Fibroblast of the conjunctiva (primary cell): ENCODE results near the gene LTK.

Experiments used
- DNase-seq: peaks from one replicate; pipeline ENCODE4 v3.0.0-alpha.2; 2010; ENCODE audit warnings: low read depth

Gene LTK

DNA sequence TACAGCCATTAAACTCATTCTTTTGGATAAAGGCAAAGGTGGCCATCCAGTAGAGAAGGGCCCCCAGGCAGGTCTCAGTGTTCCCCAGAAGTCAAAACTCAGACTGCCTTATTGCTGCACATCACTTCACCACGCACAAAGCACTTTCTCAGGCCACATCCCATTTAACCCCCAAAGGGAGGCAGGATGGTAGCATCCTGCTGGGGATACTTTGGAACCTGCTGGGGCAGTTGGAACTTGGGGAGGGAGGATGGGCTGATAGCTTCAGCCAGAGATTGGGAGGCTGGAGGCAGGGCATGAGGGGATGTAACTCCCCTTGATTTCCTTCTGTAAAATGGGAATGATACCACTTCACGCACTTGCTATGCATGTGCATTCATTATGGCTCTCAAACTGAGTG lies 15.0 kb downstream of the LTK start:
- no peak for DNase-seq

DNA sequence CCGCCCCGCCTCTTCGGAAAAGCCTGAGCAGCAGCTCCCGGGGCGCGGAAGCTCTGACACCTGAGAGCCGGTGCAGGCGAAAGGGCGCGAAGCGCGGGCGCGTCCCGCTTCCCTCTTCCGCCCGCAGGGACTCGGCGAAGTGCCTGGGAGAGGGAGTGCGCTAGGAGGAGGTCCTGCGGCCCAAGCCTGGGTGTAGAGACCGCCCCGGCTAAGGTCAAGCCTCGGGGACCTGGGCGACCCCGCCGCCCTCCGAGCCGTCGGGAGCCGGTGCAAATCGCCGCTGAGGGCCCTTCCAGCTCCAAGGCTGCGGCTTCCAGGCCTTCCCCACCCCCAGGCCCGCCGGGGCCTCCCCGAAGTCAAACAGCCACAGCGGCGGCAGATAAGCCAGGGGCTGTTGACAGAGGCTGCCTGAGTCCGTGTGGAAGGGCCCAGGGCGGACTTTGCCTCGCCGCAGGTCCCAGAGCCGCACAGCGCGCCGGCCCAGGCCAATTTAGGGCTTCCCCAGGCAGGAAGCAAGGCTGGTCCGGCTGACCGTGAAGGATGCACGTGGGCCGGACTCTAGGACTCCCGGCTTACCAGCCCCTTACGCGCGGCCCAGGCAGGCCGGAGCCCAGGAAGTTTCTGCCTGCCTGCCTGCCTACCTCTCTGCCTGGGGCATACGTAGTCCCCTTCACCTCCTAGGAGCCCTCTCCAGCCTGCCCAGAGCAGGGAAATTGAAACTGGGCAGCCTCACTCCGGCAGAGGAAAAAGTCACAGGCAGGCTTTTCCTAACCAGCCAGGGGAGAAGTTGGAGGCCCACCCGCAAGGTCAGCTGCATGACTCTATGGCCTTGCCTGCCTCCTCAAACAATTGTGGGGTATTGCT lies 17.7 kb downstream of the LTK start:
- no peak for DNase-seq

DNA sequence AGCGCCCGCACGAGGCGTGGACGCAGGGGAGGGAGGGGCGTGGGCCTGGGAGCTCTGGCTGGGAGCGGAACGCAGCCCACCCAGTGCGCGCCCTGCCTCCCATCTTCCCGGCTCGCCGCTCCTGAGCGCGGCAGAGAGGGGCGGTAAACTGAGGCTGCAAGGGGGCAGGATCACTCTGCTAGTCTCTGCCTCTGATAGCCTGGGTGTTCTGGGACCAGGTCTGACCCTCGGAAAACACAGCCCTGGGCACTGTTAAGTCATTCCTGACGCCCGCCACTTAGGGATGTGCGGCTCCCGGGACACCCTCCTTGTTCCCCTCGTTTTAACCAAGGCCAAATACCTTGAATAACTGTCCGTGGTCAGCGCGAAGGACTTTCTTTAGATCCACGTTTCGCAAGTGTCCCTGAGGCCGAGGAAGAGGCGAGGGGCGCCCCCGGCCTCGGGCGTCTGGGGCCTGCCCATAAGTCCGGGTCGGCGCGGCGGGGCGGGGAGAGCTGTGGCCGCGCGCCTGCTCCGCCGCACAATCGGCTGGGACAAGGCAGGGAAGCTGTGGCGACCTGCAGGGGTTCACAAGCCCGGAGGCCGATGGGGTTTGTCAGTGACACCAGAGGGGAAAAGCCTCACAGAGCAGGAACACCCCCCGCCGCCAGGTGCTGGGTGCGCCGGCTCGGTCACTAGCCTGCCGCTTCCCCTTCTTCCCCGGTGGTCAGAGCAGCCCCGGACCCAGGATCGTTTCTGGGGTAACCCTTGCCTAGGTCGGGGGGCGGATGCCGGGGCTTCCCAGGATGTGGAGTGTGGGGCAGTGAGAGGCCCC lies 18.5 kb downstream of the LTK start:
- DNase-seq = no peak

GRCh38 chr15:41494190-41494921 lies 19.3 kb downstream of the LTK start:
- no peak for DNase-seq

DNA sequence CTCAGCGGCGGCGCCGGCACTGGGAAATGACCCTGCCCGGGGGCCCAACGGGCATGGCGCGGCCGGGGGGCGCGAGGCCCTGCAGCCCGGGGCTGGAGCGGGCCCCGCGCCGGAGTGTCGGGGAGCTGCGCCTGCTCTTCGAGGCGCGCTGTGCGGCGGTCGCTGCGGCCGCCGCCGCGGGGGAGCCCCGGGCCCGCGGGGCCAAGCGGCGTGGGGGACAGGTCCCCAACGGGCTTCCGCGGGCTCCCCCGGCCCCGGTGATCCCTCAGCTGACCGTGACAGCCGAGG lies 19.8 kb downstream of the LTK start:
- no peak for DNase-seq

DNA sequence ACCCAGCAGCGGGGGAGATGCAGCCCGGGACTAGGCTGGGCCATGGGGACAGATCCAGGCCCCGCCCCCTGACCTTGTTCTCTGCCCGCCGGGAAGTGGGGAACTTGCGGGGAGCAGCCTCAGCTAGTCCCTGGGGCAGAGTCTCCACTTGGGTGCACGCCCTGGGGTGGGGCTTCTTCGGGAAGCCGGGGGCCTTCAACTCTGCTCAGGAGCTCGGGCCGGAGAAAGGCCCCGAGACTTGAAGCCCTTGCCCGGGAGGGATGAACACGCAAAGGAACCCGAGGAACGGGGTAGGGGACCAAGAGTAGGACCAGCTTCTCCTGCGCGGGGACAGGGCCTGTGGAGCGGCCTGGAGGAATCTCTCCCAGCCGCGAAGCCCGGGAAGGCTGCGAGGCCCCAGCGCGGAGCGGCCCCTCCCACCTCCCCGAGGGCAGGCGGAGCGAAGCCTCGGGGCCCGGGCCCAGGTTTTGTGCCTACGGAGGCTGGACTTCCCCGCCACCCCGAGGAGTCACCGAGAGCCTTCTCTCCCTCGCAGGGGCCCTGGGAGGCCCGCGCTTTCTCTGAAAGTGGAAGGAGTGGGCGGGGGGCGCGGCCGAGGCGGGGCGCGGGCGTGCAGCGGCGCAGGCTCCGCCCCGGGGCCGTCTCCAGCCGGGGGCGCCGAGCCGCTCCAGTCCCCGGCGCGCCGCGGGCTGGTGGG lies 20.3 kb downstream of the LTK start, which contains the start of gene ITPKA:
Gene ITPKA (plus strand): TSS at position 670 of the 697 bp plus-strand sequence. CDS start 54 bp downstream, outside the sequence.
- DNase-seq = peak; percentile 38

GRCh38 chr15:41492597-41493204 lies 20.9 kb downstream of the LTK start:
- no peak for DNase-seq

DNA sequence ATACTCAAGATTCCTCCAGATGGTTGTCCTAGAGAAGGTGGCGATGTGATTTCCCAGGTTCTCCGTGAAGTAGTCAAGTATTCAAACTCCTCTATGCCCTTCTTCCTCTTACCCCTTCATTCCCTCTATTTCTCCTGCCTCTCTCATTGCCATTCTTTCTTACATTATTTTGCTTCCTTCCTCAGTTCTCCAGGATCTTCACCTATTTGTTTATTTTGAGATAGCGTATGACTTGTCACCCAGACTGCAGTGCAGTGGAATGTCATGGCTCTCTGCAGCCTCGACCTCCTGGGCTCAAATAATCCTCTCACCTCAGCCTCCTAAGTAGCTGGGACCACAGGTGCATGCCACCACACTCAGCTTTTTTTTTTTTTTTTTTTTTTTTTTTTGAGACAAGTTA lies 21.7 kb downstream of the LTK start:
- no peak for DNase-seq

DNA sequence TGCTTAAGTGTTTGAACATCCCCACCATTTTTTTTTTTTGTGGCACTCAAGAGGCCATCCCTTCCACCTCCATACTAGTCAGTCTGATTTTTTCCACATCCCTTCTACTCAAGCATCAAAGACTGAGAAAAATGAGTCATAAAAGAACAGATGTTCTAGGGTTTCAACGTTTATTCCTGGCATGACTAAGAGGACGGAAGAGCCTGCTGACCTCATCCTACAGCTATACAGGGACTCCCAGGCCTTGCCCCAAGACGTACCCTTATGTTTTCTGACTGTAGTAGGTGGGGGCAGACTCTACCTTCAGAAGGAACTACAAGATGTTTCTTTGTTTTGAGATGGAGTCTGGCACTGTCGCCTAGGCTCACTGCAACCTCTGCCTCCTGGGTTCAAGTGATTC lies 23.3 kb downstream of the LTK start:
- peak; percentile 91 for DNase-seq

- DNase-seq = no peak
Measured at GRCh38 chr15:41489641-41490040, 24.0 kb downstream of the LTK start.

DNA sequence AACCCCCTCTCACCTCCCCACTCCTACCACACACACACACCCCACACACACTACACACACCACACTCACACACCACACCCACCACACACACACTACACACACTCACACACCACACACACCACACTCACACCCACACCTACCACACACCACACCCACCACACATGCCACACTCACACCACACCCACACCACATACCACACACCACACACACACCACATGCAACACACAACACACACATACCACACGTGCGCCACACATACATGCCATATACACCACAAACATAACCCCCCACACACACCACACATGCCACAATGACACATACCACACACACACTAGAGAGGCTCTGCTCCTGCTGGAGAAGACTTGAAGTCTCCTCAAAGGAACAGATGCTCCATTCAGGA lies 25.8 kb downstream of the LTK start:
- DNase-seq = no peak

DNA sequence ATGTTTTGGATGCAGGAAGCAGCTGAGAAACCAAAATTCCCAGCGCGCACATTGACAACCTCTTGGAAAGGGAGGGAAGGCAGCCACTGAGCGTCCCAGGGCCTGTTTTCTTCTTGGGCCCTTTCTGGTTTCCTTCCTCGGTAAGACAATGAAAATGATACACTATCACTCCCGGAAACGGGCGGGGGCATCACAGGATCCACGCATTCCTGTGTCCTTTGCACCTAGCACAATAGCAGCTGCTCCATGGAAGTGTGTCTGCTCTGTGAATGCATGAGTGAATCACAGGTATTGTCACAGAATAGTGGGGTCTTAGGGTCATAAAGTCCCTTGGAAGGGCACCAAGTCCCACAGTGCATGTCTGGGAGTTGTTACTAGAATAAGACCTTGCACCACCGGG lies 26.2 kb downstream of the LTK start:
- no peak for DNase-seq

- no peak for DNase-seq
Measured at GRCh38 chr15:41486286-41486685, 27.3 kb downstream of the LTK start.

- DNase-seq = no peak
Measured at GRCh38 chr15:41484937-41485625, 28.5 kb downstream of the LTK start.

DNA sequence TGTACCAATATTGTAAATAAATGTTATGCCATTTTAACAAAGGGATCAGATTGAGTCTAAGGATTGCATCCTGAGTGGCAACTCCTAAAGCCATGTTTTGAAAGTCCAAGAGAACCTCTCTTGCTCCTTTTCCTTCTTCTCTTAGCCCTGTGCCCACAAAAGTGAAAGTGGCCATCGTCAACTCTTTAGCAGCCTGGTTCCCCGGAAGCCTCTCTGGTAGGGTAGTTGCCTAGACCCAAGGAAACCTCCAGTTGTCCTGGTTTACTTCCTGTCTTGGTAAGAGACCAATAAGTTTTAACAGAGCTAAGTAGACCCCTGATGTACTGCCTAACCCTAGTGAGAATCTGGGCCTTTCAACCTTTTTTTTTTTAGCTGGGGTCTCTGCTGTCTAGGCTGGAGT lies 30.1 kb downstream of the LTK start:
- DNase-seq = no peak

GRCh38 chr15:41483115-41483514 lies 30.5 kb downstream of the LTK start:
- DNase-seq = no peak

- DNase-seq = no peak
Measured at GRCh38 chr15:41482110-41482877, 31.3 kb downstream of the LTK start.

DNA sequence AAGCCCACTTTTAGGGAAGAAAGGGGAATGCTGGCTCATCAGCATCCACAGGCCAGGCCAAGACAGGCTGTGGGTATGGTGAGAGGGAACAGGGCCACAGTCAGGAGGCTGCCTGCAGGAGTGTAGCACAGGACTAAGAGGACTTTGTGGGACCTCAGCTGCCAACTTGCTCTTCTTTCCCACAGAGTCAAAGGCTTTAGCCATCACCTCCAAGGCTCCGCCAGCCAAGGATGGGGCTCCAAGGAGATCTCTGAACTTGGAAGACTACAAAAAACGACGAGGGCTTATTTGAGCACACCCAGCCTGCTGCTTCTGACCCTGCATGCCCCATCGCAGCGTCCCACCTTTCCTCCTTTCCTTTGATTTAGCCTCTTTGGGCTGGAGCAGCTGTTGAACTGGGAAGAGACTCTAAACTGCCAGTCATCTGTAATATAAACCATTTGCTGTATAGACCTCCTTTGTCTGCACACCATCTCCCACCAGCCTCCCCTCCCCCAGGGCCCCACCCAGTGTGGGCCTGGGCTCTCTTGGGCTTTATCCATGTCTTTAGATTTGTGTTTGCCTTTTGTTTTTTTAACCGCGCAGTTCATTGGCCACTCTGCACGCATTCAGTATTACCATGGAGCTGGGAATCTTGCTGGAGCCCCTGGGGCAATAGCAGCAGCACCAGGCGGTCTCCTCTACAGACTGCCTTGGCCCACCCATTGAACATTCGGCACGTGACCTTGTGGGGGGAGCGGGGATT lies 33.1 kb downstream of the LTK start:
- no peak for DNase-seq

DNA sequence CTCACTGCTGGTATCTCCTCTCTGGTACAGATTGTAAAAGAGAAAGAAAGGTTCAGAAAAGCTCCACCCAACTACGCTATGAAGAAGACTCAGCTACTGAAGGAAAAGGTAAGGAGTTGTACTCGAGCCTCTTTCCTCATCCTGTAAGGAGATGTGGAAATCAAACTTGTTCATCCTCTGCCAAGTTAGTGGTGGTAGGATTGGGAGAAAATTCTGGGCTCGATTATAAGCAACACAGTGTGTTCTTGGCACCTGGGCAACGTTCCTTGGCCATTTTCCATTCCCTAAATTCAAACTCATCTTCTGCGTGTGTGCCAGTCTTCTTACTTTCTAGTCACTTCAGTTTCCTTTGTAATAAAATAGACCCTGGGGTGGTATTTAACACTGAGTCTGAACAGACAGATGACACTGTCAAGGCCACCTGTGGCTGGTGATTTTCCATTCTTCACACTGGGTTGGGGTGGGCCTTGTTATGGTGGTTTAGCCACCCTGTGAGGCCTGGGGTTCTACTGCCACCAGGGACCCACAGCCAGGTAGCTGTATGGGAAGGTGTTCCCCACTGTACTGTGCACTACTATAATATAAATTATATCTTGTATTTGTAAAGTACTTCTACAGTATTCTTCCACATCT lies 37.1 kb downstream of the LTK start:
- peak; percentile 14 for DNase-seq
